COLO829 (cell line): Measurements from ENCODE around the gene PTCD3.

ENCODE experiments used
- DNase-seq: peaks from one replicate; pipeline ENCODE4 v3.0.0; 2012; ENCODE audit warnings: low spot score

PTCD3 gene

DNA sequence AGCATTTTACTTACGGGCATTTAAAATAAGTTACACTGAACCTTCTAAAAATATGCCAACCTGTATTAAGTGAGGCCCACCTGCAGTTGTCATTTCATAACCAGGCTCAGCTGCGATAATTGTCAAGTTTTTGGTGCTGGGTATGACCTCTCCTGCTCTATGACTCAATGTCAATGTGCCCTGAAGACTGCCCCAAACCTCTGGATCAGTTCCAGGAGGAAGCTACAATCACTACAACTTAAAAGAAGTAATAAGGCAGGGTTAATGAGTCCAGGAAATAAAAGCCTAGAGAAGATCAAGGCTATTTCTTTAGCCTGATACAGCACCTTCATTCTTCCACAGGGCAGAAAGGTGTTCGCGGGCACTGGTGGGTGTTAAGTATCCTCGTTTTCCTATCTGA, 23.3 kb upstream of the PTCD3 start:
- DNase-seq = no peak

DNA sequence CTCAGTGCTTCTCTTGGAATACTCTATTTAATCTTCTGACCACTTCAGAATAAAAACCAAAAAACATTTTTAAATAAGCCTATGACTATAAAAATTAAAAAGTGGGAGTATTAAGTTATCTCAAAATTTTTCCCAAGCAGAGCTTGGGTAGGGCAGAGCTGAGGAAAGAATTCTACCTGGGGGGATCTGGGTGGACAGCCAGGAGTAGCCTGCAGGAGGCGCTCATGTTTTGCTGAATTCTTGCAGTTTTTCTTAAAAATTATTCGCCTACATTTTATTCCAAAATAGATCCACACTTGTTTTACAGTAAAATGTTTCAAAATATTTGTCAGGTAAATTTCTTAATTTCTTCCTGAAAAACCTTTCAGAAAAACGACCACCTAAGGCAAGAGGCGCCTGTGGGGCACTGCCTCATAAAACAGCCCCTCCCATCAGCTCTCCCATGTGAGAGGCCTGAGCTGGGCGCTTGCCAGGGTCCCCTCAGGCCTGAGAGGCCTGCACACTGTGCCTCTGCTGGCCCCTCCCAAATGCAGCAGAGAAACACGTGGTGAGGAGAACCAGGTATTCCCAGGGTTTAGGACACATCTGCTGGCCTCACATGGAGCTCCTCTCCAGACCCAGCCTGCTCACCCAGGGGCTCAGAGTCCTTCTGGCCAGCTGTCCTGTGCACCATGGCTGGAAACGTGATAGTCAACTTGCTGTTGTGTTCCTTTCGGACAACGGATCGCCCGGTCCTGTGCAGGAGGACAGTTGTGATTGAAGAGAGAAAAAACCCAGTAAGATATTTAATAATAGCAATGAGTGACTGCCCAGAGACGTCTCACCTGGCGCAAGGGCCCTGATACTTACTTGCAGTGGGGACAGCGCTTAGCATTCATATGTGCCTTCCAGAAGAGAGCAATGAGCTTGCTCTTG, 17.8 kb upstream of the PTCD3 start:
- DNase-seq = no peak

DNA sequence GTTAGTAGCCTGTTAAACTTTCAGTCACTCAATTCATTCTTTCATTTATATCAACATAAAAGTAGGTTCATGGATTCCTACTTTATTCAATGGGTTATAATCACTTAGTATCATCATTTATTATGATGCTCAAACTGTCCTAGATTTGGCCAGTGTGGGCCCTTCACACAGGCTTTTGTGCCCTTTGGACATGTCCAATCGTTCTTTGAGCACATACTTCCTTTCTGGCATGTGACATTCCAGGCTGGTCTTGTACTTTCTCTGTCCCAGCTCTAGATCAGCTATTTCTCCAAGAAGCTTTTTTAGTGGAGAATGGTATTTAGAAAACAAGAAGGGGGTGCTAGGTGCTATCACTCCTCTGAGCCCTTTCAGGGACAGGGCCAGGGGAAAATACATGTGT, 11.8 kb upstream of the PTCD3 start:
- no peak for DNase-seq

DNA sequence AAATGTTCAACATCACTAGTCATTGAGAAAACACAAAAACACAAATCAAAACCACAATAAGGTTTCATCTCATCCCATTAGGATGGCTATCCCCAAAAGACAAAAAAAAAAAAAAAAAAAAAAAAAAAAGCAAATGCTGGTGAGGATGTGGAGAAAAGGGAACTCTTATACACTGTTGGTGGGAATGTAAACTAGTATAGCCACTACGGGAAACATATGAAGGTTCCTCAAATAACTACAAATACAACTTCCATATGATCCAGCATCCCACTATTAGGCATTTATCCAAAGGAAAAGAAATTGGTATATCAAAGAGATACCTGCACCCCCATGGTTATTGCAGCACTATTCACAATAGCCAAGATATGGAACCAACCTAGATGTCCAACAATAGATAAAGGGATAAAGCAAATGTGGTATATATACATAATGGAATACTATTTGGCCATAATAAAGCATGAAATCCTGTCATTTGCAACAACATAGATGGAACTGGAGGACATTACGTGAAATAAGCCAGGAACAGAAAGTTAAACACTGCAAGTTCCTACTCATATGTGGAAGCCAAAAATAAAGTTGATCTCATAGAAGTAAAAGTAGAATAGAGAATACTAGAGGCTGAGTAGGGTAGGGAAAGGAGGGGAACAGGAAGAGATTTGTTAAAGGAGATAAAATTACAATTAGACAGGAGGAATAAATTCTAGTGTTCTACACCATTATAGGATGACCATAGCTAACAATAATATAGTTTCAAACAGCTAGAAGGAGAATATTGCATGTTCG, 8.7 kb upstream of the PTCD3 start:
- DNase-seq = no peak

DNA sequence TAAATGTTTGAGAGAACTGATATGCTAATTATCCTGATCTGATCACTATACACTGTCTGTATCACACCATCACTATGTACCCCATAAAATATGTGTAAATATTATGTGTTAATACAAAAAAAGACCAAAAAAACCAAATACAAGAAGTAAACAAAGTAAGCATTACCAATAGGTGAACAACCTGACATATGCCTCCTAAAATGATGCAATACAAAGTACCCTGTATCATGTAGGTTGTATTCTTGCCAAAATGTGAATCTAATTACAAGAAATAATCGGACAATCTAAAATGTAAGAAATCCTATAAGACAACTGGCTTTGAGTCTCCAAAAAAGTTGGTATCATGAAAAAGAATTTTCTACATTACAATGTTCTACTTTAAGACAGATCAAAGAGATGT, 8.1 kb upstream of the PTCD3 start:
- no peak for DNase-seq

DNA sequence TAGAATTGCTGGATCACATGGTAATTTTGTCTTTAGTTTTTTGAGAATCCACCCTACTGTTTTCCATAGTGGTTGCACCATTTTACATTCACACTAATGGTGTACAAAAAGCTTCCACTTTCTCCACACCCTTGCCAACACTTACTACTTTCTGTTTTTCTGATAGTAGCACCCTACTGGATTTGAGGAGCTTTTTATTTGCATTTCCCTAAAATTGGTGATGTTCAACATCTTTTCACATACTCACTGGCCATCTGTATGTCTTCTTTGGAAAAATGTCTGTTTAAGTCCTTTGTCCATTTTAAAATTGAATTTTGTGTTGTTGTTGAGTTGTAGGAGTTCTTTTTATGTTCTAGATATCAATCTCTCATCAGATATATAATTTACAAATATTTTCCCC, 3.9 kb upstream of the PTCD3 start:
- DNase-seq = no peak

DNA sequence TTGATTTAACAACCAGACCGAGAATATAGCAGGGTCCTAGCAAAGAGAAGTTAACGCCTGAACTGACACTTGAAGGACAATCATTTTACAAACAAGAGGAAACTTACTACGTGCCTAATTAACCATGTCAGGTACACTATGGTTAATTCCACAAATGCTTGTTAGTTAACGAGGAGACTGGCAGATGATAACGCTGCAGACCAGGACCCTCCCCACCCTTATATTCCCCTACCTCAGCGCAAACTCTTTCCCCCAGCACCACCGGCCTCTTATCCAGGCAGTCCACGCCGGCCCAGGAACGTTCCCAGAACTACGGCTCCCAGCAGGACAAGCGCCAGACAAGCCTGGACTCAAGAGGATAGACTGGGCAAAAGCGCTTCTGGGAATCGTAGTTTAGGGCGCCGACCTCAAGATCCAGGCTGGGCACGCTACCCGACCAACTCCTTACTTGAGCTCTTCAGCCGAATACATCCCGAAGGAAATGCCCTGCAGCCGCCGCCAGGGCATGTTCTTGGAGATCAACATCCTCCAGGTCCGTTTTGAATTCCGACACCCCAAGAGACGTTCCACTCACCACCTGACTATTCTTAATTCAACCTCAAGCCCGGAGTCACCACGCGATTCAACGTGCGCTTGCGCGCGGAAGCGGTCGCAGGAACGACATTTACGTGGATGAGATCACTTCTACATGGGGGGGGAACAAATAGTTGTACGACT, 625 bp upstream of the PTCD3 start, which contains the start of gene POLR1A:
Gene POLR1A (minus strand): TSS at position 635 of the 717 bp plus-strand sequence. CDS start 110 bp downstream, at position 525.
- DNase-seq = peak; percentile 68

DNA sequence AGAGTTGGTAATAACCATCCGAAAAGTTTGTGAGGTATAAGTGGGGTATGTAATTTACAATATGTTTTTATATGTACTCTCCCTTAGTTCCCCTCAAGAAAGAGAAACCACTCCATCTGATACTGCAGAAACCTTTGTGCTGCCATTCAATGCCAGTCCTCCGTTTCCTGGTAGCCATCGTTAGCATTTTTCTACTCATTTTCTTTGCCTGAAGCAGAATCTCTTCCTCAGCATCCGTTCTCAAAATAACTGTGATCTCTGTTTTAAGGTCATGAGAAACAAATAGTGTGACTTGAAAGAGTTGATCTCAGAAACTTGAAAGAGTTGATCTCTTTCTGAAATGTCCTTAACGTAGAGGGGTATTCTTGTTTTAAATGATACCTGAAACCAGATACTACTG, 996 bp downstream of the PTCD3 start:
- DNase-seq = no peak

DNA sequence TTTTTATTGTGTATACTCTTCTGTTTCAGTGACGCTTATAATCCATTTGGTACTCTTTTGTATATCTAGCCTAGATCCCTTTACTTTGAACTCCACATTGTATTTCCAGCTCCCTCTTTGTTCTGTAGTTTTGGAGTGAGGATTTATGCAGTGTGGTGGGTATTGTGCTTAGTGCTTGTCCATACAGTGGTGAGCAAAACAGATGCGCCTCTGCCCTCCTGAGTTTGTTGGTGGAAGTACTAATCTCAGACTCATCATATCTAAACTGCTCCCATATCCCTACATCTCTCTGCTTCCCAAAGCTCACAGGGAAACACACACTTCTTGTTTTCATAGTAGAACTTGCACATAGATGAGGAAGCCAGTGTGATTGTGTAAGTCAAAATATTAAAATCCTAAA, 12.1 kb downstream of the PTCD3 start:
- DNase-seq = no peak

DNA sequence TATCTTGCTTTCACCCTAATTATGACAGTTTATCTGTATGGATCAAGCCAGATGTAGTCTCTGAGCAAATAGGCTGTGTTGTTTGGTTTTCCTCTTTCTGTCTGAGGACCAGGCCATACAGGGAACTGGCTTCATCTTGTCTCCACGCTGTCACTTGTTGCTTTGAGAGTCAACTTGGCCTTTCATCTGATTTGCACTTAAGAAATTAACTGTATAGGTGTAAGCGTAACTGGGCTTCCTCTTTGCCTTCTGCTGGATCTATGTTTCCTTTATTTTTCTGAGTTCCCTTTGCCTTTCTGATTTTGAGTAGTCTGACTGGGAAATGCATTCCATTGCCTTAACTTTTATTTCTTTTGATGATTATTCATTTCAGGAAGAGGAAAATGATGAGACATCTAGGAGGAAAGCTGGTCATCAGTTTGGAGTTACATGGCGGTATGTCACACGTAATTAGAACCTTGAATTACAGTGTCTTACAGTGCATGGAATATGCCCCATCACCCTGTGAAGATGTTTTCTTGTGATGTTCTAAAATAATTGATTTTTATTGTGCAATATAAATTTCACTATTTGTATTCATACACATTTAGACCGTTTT, 17.4 kb downstream of the PTCD3 start:
- no peak for DNase-seq

DNA sequence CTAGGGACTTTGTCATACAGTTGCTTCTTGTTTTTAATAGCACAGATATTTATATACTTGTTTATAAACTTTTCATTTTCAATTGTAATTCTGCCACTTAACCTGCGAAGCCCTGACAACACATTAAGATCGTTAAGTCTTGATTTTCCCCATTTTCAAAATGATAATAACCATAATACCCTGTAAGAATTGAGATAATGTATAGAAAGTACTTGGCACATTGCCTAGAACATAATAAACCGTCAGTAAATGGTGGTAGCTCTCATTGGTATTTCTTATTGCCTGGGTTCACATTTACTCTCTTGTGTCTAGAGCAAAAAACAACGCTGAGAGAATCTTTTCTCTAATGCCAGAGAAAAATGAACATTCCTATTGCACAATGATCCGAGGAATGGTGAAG, 18.6 kb downstream of the PTCD3 start:
- DNase-seq = no peak

DNA sequence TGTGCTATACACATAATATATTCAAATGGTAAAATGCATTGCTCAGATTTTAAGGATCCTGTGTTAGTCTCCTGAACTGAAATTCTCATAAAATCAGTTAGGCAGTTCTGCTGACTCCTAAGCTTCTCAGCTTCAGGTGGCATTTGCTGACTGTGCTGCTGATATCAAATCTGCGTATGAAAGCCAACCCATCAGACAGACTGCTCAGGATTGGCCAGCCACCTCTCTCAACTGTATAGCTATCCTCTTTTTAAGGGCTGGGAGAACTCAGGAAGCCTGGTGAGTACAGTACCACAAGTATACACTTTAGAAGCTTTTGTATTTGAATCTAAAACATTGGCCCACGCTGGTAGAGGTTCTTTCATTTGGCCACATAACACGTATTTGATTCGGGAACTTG, 28.7 kb downstream of the PTCD3 start:
- no peak for DNase-seq

DNA sequence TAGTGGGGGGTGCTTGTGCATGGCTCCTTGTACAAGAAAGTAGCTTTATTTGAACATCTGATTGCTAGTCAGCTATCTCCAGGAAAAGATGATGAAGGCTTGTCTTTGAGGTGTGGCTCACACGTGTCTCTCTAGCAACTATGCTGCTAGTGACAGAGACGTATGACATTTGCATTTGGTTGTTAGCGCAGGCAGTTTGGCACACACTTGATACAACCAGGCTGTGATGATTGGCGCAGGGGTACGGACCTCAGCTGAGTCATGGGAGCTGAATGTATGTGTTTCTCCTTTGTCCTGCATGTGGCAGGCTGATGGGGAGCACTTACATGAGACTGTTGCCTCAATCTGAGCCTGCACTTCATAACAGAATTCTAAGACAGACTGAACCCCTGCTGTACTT, 29.6 kb downstream of the PTCD3 start:
- no peak for DNase-seq

DNA sequence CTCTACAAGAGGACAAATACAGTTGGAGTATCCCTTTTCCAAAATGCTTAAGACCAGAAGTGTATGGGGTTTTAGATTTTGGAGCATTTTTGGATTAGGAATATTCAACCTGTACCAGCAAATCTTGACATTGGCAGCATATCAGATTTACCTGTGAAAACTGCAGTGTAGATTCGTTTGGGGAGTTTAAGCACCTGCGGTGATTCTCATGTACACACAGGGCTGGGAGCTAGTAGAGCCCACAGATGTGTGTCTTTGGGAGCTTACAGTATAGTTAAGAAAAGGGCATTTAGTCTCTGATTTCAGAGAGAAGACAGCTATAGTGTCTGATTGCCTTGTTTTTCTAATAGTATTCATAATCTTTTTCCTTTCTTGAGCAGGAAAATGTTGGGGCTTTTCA, 30.1 kb downstream of the PTCD3 start:
- no peak for DNase-seq

DNA sequence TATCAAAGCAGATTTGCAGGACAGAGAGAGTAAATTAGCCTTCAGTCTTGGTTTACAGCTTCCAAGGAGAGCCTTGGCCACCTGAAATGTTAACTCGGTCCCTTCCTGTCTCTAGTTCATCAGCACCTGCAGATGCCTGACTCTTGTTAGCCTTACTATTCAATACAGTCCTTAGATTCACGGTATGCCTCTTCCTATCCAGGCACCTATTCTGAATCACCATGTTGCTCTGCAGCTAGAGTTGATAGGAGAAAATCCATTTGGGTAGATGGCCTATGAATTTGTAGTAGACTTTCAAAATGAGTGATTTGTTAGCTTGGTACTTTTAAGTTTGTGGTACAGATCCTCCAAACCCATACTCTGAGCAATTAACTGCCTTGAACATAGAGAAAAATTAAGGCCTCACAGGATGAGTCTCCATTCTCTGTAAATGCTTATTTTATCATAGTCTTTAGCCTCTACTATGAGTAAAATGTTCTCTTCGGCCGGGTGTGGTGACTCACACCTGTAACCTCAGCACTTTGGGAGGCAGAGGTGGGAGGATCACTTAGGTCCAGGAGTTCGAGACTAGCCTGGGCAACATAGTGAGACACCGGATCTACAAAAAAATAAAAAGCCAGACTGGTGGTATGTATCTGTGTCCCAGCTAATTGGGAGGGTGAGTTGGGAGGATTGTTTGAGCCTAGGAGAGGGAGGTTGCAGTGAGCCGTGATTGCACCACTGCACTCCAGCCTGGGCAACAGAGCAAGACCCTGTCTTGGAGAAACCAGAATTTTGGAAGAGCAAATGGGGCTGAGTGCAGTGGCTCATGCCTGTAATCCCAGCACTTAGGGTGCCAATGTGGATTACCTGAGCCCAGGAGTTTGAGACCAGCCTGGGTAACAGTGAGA, 32.9 kb downstream of the PTCD3 start:
- DNase-seq = no peak

DNA sequence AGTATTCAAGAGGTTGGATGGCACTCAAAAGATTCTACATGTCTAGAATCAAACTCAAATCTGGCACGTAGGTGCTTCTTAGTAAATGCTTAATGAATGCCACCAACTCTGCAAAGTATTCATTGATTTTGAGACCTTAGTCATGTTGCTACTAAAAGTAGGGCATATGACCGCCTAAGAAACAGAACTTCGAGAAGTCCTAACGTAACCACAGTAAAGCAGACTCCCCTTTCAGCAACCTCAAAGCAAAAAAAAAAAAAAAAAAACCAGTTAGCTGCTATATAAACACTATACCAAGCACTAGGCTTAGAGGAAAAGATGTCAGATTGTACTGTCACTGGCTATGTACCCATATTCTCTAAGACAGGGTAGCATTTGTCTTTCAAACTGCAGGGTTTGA, 33.9 kb downstream of the PTCD3 start:
- DNase-seq = no peak

DNA sequence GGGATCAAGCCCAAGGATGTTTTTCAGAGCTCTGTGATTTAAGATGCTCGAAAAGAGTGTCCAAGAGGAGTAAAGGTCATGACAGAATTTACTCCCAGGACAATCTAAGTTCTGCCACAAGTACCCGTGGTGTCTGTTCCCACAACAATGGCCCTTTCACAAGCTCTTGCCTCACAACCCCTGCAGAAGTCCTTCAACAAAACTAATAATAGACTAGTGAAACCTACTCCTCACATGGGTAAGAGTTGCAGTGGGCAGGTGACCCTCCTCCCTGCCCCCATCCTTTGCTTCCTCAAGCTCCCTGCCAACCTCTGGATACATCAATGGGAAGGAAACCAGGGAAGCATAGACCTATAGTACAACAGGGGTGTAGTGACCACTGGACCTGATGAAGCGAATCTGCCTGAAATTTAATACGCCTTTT, 34.9 kb downstream of the PTCD3 start:
- peak; percentile 46 for DNase-seq

DNA sequence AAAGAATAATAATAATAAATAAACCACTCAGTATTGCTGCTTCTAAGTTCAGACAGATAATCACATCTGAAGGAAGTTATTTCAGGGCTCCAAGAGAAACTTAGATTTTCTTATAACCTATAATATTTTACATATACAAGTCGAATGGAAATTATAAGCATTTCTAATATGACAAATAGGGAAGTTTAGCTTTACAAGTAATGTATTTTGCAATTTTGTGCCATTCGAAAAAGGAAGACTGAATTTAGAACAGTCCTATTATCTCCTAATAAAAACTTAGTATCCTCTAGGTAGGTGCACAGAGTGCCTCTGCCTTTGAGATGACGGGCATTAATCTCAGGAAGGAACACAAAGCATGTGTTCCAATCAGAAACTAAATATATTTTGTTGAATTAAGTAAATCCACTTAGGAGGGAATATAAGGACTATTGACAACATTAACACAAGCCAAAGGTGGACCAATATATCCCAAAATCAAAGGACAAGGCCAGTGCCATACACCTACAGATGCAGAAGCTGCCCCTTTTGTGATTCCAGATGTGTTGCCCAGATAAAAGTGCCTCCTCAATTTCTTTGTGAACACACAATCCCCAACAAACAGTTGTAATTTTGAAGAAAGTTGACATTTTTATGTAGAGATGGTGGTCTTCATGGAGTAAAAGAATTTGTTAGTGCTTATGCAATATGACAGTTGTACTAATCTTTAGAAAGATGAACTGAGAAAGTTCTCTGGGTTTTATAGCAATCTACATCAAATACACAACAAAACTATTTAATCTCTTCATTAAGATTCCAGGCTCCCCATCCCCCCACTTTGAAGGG, 36.6 kb downstream of the PTCD3 start:
- no peak for DNase-seq

DNA sequence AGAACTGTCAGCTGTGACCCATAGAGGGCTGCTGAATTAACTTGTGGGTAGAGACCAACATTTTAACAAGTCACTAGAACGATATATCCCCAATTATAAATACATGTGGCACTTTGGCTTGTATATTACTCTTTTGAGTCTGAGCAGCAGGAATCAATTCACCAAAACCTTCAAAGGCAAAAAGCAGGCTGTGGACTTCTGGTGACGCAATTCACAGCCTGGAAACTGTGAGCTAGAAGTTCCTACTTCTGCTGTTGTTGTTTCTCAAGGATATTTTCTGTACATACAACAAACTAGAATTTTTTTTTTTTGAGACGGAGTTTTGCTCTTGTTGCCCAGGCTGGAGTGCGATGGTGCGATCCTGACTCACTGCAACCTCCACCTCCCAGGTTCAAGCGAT, 37.3 kb downstream of the PTCD3 start:
- DNase-seq = no peak
